D721Med (cell line): Measurements from ENCODE around the gene MT1F.

Experiments
- DNase-seq: peaks from one replicate; pipeline ENCODE4 v3.0.0; 2011; ENCODE audit warnings: low spot score; ENCODE audit not compliant: insufficient read length
- FAIRE-seq: peaks from 2 replicates; lab custom pipeline; 2011; peaks lifted over from hg19 to GRCh38; lab: Jason Lieb, UNC
- TF ChIP-seq, protein P1 (sequence below): IDR thresholded peaks from 2 replicates; pipeline ENCODE4 v1.5.1; 2012; ENCODE audit warnings: mild to moderate bottlenecking, control low read depth; ENCODE audit not compliant: insufficient read depth; ENCODE audit errors: missing control alignments

MT1F gene

DNA sequence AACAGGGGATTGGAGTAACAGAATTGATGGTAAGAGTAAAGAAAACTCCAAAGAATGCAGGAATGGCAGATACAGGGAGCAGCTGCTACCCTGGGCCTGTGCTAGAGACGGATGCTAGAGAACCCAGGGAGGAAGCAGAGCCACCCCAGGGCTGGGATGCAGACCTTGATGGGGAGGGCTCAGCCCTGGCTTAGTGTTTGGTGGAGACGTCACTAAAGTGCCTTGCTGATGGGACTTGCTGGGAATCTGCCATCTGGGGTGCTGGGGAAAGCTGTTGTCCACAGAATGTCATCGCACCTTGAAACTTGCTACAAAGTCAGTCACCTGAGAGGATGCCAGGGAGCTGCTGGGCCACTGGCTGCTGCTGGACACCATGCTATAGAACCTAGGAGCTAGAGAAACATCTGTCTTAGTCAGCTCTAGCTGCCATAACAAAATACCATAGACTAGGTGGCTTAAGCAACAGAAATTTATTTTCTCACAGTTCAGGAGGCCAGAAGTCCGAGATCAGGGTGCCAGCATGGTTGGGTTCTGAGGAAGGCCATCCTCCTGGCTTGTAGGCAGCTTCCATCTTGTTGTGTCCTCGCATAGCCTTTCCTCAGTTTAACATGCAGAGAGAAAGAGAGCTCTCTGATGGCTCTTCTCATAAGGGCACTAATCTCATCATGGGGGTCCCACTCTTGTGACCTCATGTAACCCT, 39.8 kb downstream of the MT1F start:
- TF ChIP-seq, protein P1, sequence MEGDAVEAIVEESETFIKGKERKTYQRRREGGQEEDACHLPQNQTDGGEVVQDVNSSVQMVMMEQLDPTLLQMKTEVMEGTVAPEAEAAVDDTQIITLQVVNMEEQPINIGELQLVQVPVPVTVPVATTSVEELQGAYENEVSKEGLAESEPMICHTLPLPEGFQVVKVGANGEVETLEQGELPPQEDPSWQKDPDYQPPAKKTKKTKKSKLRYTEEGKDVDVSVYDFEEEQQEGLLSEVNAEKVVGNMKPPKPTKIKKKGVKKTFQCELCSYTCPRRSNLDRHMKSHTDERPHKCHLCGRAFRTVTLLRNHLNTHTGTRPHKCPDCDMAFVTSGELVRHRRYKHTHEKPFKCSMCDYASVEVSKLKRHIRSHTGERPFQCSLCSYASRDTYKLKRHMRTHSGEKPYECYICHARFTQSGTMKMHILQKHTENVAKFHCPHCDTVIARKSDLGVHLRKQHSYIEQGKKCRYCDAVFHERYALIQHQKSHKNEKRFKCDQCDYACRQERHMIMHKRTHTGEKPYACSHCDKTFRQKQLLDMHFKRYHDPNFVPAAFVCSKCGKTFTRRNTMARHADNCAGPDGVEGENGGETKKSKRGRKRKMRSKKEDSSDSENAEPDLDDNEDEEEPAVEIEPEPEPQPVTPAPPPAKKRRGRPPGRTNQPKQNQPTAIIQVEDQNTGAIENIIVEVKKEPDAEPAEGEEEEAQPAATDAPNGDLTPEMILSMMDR: no peak
- DNase-seq (no peak), FAIRE-seq (no peak)

DNA sequence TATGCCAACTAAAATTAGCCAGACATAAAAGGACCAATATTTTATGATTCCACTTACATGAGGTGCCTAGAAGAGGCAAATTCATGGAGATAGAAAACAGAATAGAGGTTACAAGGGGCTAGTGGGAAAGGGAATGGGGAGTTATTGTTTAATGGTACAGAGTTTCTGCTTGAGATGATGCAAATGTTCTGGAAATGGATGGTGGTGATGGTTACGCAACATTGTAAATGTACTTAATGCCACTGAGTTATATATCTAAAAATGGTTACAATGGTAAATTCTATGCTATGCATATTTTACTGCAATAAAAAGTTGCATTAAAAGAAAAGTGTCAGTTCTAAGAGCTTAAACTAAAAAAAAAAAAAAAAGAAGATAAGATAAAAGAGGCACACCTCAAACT, 42.4 kb downstream of the MT1F start:
- TF ChIP-seq, protein P1: no peak
- no peak for DNase-seq
- no peak for FAIRE-seq

DNA sequence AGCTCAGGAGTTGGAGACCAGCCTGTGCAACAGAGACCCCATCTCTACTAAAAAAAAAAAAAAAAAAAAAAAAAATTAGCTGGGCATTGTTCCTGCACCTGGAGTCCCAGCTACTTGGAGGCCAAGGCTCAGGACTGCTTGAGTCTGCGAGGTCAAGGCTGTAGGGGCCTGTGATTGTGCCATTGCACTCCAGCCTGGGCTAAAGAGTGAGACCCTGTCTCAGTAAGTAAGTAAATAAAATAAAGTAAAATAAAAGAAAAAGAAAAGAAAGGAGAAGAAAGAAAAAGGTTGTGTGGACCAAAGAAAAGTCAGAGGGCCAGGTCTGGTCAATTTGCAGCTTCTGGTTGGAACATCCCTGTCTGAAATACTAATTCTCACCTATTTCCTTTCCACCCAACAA, 42.9 kb downstream of the MT1F start:
- TF ChIP-seq, protein P1: no peak
- no peak for DNase-seq
- no peak for FAIRE-seq

DNA sequence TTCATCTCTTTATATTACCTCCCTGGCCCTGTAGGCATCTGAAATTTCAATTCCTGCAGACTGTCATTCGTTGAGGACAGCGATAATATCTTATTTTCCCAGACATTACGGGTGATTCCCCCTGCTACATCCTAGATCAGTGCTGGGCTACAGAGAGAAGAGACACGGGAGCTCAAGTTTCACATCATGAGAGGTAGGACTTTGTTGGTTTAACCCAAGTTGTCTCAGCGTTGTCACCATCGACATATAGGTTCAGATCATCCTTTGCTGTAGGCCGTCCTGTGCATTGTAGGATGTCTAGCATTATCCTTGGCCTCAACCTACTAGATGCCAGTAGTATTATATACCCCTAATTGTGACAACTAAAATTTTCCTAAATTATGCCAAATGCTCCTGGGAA, 43.8 kb downstream of the MT1F start:
- DNase-seq: no peak
- no peak for FAIRE-seq
- TF ChIP-seq, protein P1: no peak

DNA sequence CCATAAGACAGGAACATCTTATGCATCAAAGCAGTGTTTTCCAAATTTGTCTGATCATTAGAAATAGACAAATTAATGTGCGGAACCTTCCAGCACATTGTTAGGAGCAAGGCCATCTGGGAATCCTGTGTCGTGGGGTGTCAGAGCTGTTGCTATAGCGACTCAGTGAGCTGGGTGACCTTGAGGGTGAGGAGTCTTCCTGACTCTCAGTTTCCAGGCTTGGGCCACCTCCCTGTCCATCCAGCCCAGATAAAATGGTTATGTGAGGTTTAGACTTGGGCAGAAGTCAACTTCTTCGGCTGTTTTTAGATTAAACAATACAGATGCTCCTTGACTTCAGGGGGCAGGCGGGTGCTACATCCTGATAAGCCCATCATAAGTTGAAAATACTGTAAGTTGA, 45.1 kb downstream of the MT1F start:
- TF ChIP-seq, protein P1: no peak
- no peak for DNase-seq
- no peak for FAIRE-seq
